GM19035 (cell line): ENCODE results near the gene TEKTIP1.
"Not testable (repeated sequence)": the region's sequence is repeated elsewhere in the genome, so short reads cannot be mapped to it uniquely, and the experiment has no call there.

Experiments used
- ATAC-seq: cut with Tn5 transposase; IDR thresholded peaks from one replicate; pipeline ENCODE4 v1.9.1; 2021; ENCODE audit not compliant: unreplicated experiment

The TEKTIP1 gene

DNA sequence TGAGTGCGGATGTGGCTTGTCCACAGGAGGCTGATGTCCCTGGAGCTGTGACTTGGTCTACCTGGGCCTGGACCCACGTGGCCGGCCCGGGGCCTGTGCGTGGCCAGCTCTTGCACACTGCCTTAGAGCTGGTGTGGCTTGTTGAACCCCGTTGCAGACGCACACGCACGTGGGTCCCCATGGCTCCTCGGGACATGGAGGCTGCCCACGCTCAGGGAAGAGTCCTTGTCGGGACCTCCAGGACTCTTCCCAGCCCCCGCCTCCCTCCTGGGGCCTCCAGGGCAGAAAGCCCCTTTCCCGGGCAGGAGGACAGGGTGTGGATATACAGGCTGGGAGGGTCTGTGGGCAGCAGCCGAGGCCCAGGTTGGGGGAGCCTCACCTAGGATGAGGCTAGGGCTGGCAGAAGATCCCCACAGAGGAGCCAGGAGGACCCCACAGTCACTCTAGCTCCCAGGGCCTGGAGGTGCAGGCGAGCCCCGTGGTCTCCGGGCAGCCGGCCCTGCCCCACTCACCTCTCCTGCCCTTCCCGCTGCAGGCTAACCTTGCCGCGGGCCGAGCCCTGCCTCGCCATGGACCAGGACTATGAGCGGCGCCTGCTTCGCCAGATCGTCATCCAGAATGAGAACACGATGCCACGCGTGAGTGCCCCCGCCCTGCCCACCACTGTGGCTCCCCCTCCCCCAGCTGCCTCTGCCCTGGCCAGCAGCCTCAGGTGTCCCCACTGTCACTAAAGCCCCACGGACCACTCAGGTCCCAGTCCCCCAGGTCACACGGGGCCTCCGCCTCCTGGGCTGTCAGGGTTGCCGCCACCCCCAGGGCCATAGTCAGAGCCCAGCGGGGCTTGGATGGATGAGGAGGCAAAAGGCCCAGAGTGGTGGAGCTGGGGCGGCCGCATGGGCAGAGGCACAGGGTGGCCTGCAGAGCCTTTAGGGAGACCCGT lies 16.3 kb upstream of the TEKTIP1 start:
- ATAC-seq, result no peak

DNA sequence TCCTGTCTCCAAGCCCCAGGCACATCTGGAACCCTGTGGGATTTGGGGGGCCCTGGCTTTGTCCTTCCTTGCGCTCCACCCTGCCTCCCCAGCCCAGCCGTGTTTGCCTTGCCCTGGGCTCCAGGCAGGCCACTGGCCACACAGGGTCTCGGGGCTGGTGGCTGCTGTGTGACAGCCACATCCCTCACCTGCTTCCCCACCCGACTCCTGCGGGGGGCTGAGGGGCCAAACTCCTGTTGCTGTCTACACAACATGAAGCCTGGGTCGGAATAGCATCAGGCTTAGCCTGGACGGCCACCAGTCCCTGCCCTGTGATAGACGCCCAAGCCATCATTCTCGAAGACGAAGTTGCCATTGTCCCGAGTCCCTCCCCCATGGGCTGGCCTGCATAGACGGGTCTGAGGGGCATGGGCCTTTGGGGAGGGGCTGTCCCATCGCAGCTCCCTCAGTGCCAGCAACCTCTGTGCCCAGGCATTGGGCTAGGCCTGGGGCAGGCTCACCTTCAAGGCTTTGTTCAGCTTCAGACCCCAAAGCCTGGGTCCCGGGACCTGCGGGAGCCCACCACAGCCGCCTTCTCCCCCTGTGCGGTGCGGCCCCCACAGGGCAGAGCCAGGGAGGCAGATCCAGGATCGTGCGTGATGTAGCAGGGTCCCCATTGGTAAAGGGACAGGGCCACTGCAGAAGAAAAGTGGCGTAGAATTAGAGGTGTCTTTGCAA lies 15.5 kb upstream of the TEKTIP1 start:
- no peak for ATAC-seq

DNA sequence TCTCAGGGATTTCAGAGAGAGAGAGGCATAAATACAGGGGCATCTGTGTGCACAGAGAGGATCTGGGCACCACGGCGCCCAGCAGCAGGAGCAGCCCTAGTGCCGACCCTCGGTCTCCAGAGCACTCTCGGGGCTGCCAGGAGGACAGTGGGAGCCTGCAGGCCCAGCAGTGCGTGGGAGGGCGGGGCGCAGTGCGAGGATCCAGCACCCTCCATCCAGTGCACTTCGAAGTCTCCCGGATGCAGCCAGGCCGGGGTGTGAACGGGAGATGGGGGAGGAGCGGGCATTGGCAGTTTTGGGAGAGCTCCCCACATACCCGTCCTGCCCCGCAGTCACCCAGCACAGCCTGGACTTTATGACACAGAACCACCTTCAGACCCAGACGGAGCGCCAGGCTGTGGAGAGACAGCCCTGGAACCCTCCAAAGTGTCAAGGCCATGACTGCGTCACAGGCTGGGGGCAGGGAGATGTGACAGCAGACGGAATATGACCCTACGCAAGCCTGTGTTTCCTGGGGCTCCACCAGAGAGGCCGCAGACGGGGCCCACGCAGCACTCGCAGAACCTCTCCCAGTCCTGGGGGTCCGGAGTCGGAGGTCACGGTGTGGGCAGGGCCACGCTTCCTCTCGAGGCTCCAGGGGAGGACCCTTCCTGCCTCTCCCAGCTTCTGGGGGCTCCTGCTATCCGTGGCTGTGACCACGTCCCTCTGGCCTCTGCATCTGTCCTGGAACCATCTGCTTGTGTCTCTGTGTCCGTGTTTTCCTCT lies 14.7 kb upstream of the TEKTIP1 start:
- no peak for ATAC-seq

DNA sequence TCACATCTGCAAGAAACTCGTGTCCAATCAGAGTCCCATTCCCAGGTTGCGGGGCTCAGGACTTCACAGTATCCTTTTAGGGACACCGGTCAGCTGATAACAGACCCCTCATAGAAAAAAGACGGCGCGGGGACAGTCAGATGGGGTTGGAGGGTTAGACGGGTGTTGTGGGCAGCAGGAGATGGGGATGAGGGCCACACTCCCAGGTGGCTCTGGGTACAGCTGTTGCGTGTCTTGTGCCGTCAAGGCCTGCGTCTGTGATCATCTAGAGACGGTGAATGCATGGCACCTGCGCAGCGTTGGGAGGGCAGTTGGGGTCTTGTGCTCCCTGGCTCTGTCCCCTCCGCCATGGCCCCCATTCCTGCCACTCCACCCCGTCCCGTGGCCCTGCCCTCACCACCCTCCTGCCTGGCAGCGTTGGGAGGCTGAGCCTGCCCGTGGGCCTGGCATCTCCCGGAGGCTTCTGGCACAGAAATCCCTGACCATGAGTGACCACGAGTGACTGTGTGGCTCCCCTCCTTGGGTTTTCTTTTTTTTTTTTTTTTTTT lies 14.0 kb upstream of the TEKTIP1 start:
- ATAC-seq, result no peak

DNA sequence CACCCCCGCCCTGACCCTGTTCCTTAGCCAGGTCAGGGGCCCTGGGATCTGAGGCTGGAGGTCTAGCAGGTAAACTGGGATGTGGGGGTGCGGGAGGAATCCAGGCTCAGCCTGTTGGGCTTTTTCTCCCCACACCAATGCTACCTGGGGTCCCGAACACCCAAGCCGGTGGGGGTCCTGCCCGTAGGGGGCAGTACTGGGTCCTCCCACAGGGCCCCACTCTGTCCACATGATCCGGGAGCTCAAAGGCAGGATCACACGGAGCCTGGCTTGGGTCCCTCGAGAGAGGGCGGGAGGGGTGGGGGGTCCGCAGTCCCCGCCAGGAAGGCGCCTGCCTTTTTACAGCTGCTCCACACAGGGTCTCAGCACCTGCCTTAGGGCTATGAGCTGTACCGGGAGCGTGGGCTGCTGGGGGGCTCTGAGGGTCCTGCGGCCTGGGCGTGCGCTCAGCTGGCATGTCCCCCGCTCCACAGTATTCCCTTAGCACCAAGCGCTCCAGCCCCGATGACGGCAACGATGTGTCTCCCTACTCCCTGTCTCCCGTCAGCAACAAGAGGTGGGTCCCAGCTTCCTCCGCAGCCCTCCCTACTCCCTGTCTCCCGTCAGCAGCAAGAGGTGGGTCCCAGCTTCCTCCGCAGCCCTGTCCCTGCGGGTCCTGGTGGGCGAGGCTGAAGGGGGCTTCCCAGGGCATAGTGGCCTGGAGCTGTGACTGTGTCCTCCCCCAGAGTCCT lies 12.3 kb upstream of the TEKTIP1 start:
- no peak for ATAC-seq

DNA sequence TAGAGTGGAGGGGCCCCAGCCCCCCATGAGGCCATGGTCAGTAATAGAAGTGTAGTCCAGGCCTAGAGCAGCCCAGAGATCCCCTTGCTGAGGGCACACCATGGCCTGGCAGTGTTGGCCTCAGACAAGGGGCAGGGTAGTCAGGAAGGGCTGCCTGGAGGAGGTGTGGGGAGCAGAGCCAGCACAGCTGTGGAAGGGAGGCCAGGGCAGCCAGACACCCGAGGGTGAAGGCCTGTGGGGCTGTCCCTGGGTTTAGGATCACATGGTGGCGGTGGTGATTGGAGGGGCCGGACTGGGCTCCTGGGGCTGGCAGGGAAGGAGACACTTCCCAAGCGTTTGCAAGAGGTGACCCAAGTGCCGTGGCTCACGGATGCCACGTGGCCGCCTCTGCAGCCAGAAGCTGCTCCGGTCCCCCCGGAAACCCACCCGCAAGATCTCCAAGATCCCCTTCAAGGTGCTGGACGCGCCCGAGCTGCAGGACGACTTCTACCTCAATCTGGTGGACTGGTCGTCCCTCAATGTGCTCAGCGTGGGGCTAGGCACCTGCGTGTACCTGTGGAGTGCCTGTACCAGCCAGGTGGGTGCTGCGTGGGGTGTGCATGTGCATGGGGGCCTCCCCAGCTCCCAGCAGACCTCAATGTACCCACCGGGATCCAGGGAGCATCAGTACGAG lies 11.6 kb upstream of the TEKTIP1 start:
- no peak for ATAC-seq

DNA sequence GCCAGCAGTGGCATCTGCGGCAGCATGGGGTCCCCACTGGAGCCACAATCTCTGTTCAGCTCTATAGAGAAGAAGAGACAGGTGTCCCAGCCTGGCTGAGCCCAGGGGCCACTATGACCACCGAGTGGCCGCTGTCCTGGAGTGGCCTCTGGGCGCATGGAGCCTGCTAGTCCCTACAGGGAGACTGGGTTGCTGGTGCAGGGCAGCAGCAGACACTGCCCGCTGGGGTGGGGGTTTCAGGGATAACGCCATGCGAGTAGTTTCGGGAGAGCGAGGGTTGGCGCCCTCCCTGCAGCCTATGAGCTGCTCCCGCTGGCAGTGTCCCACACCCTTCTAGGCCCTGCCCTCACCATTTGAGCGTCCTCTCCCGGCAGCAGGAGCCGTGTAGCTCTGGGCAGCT lies 10.9 kb upstream of the TEKTIP1 start:
- ATAC-seq, result no peak

DNA sequence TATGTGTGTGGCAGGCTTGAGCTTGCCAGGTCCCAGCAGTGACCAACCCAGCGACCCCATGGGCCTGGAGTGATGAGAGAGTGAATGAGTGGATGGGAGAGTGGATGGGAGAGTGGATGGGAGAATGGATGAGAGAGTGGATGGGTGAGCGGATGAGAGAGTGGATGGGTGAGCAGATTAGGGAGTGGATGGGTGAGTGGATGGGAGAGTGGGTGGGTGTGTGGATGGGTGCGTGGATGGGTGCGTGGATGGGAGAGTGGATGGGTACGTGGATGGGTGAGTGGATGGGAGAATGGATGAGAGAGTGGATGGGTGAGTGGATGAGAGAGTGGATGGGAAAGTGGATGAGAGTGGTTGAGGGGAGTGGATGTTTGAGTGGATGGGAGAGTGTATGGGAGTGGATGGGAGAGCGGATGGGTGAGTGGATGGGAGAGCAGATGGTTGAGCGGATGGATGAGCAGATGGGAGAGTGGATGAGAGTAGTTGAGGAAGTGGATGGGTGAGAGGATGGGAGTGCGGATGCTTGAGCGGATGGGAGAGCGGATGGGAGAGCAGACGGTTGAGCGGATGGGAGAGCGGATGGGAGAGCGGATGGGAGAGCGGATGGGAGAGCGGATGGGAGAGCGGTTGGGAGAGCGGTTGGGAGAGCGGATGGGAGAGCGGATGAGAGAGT lies 10.3 kb upstream of the TEKTIP1 start:
- no peak for ATAC-seq

DNA sequence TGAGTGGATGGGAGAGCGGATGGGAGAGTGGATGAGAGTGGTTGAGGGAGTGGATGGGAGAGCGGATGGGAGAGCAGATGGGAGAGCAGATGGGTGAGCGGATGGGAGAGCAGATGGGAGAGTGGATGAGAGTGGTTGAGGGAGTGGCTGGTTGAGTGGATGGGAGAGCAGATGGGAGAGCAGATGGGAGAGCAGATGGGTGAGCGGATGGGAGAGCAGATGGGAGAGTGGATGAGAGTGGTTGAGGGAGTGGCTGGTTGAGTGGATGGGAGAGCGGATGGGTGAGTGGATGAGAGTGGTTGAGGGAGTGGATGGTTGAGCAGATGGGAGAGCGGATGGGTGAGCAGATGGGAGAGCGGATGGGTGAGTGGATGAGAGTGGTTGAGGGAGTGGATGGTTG lies 9.7 kb upstream of the TEKTIP1 start:
- ATAC-seq, result not testable (repeated sequence)

DNA sequence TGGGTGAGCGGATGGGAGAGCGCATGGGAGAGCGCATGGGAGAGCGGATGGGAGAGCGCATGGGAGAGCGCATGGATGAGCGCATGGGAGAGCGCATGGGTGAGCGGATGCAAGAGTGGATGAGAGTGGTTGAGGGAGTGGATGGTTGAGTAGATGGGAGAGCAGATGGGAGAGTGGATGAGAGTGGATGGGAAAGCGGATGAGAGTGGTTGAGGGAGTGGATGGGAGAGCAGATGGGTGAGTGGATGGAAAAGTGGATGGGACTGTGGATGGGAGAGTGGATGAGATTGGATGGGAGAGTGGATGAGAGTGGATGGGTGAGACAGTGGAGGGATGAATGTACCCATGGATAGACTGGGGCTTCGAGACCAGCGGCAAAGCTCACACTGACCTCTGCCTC lies 8.6 kb upstream of the TEKTIP1 start:
- ATAC-seq, result no peak

DNA sequence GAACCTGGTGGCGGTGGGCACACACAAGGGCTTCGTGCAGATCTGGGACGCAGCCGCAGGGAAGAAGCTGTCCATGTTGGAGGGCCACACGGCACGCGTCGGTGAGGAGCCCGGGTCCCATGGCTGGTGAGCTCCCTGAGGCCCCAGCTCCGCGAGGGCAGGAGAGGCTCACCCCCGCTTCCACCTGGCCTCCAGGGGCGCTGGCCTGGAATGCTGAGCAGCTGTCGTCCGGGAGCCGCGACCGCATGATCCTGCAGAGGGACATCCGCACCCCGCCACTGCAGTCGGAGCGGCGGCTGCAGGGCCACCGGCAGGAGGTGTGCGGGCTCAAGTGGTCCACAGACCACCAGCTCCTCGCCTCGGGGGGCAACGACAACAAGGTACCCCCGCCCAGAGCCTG lies 7.3 kb upstream of the TEKTIP1 start:
- no peak for ATAC-seq

DNA sequence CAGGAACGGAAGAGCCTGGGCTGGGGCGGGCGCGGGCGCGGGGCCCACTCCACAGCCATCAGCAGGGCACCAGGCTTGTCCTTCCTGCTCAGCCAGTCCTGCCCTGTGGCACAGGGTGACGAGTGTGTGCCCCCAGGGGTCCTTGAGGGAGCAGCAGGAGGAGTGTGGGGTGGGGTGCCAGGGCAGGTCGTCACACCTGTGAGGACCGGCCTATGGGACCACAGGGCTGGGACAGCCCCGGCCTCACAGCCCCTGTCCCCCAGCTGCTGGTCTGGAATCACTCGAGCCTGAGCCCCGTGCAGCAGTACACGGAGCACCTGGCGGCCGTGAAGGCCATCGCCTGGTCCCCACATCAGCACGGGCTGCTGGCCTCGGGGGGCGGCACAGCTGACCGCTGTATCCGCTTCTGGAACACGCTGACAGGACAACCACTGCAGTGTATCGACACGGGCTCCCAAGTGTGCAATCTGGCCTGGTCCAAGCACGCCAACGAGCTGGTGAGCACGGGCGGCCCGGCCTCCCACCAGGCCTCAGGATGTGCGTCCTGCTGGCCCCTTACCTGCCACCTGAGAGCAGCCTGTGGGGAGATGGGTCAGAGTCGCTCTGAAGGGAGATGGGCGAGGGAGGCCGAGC lies 6.7 kb upstream of the TEKTIP1 start:
- no peak for ATAC-seq

DNA sequence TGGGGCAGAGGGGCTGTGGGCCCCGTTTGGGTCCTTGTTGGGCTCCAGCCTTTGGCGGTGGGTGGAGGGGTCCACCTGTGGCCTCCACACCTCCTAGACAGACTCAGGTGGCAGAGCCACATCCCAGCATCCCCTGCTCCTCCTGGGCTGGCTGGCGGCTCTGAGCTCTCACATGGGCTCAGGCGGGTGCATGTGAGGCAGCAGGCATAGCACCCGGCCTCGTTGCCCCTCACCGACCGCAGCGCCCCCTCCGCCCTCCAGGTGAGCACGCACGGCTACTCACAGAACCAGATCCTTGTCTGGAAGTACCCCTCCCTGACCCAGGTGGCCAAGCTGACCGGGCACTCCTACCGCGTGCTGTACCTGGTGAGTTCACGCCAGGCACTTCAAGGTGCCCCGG lies 5.9 kb upstream of the TEKTIP1 start:
- no peak for ATAC-seq

DNA sequence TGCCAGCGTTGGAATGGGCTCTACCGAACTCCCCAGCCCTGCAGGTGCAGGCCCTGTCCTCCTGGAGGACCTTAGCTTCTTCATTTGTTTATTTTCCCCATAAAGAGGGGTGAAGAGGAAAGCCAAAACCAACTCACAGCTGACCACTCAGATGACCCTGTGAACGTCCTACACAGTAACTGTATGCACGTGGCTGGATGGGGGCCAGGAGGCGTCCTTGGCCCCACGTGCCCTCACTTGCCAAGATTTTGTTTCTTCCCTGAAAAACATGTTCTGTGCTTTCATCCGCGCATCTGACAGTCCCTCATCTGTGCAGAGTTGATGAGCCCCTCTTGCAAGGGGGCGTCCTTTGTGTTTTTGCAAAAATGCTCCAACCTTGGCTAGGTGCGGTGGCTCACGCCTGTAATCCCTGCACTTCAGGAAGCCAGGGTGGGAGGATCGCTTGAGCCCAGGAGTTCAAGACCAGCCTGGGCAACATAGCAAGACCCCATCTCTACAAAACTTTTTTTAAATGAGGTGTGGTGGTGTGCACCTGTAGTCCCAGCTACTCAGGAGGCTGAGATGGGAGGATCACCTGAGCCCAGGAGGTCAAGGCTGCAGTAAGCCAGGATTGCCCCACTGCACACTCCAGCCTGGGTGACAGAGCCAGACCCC lies 5.3 kb upstream of the TEKTIP1 start:
- ATAC-seq, result no peak

DNA sequence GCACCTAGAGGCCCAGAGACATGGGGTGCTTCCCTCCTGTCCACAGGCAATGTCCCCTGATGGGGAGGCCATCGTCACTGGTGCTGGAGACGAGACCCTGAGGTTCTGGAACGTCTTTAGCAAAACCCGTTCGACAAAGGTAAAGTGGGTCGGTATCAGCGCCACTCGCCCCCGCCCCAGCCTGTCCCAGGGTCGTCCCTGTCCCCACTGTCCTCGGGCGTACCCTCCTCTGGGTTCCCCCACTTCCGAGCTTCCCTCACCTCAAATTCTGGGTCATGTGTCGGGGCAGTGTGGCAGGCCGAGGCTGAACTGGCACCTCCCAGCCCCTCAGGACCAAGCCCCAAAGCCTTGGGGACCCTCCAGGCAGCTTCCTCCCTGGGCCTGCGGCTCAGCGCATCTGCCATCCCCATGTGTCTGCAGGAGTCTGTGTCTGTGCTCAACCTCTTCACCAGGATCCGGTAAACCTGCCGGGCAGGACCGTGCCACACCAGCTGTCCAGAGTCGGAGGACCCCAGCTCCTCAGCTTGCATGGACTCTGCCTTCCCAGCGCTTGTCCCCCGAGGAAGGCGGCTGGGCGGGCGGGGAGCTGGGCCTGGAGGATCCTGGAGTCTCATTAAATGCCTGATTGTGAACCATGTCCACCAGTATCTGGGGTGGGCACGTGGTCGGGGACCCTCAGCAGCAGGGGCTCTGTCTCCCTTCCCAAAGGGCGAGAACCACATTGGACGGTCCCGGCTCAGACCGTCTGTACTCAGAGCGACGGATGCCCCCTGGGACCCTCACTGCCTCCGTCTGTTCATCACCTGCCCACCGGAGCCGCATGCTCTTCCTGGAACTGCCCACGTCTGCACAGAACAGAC lies 4.4 kb upstream of the TEKTIP1 start:
- no peak for ATAC-seq

DNA sequence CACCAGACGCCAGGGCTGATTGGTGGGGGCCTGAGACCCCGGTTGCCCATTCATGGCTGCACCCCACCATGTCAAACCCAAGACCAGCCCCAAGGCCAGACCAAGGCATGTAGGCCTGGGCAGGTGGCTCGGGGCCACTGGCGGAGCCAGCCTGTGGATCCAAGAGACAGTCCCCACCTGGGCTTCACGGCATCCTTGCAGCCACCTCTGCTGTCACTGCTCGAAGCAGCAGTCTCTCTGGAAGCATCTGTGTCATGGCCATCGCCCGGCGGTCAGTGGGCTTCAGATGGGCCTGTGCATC lies 3.8 kb upstream of the TEKTIP1 start:
- no peak for ATAC-seq

DNA sequence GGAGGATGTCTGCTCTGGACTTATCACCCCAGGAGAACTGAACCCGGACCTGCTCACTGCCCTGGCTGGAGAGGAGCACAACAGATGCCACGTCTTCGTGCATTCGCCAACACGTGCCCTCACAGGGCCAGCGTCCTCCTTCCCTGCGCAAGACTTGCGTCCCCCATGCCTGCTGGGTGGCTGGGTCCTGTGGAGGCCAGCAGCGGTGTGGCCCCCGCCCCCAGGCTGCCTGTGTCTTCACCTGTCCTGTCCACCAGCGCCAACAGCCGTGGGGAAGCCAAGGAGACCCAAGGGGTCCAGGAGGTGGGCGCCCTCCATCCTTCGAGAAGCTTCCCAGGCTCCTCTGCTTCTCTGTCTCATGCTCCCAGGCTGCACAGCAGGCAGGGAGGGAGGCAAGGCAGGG lies 3.4 kb upstream of the TEKTIP1 start:
- ATAC-seq, result no peak

DNA sequence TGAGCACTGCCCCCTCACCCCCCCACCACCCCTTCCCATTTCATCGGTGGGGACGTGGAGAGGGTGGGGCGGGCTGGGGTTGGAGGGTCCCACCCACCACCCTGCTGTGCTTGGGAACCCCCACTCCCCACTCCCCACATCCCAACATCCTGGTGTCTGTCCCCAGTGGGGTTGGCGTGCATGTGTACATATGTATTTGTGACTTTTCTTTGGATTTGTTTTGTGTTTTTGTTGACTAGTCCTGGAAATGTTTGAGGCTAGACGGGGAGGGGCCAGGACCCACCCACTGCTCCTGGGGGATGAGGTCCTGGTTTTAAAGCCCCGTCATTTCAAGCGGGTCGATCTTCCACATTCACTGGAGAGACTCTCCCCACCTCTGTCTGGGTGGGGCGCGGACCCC lies 3.0 kb upstream of the TEKTIP1 start:
- ATAC-seq, result no peak
